HG02943 (cell line): ENCODE data around the gene ALKBH7.
"Not testable (repeated sequence)": the region's sequence is repeated elsewhere in the genome, so short reads cannot be mapped to it uniquely, and the experiment has no call there.

Source experiments
- ATAC-seq: cut with Tn5 transposase; IDR thresholded peaks from one replicate; pipeline ENCODE4 v1.9.1; 2021; ENCODE audit warnings: mild to moderate bottlenecking, low read depth, moderate library complexity; ENCODE audit not compliant: unreplicated experiment

ALKBH7 gene

DNA sequence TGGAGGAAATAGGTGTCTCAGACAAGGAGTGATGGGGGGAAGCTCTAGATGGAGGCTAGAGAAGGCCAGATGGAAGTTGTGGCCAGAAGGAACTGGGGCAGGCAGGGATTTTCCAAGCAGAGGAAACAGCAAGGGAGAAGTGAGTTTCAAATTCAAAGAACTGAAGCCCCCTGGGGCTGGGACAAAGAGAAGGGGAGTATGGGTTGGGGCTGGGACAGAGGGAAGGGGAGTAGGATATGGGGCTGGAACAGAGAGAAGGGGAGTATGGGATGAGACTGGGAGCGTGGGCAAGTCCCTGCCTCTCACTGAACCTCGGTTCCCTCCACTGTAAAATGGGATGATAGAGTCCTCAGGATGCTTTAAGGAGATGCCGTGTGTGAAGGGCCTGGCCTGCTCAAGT is 22.2 kb downstream of the ALKBH7 start:
- ATAC-seq = no peak

DNA sequence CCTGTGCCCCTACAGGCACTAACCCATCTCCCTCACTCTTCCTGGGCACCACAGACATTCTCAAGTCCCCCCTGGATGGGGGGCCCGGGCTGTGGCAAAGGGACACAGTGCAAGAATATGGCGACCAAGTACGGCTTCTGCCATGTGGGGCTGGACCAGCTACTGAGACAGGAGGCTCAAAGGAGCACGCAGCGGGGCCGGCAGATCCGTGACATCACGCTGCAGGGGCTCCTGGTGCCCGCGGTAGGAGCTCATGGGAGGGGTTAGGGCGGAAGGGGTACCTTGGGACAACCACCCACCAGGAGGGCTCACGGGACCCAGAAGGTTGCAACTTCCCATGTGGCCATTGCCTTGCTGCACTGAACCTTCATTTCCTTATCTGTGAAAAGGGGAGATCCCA is 23.7 kb downstream of the ALKBH7 start:
- ATAC-seq = no peak

DNA sequence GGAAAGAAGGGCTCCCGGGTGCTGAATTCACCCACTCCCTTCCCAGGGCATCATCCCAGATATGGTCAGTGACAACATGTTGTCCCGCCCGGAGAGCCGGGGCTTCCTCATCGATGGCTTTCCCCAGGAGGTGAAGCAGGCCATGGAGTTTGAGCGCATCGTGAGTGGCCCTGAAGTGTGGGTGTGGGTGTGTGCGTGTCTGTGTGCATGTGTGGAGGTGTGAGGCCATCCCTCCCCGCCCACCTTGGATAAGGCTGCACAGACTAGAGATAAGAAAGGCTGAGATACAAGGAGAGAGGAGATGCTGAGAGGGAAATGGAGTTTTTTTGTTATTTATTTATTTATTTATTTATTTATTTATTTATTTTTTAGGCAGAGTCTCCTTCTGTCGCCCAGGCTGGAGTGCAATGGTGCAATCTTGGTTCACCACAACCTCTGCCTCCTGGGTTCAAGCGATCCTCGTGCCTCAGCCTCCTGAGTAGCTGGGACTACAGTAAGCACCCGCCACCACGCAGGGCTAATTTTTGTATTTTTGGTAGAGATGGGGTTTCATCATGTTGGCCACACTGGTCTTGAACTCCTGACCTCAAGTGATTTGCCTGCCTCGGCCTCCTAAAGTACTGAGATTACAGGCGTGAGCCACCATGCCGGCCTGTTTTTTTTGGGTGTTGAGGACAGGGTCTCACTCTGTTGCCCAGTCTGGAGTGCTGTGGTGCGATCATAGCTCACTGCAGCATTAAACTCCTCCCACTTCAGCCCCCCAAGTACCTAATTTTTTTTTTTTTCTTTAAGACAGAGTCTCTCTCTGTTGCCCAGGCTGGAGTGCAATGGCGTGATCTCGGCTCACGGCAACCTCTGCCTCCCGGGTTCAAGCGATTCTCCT is 27.7 kb downstream of the ALKBH7 start:
- not testable (repeated sequence) for ATAC-seq

DNA sequence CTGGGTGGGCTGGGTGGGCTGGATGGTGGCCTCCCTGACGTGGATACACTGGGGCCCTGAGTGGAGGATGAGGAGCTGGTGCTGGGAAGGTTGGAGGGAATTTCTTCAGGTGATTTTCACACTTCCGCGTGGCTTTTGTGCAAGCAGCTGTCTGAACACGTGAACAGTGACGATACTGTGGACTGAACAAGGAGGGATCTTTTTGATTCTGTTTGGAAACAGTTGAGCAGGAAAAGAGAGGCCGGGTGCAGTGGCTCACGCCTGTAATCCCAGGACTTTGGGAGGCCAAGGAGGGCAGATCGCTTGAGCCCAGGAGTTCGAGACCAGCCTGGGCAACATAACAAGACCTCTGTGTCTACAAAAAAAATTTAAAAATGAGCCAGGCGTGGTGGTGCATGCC is 29.5 kb downstream of the ALKBH7 start:
- ATAC-seq = no peak

DNA sequence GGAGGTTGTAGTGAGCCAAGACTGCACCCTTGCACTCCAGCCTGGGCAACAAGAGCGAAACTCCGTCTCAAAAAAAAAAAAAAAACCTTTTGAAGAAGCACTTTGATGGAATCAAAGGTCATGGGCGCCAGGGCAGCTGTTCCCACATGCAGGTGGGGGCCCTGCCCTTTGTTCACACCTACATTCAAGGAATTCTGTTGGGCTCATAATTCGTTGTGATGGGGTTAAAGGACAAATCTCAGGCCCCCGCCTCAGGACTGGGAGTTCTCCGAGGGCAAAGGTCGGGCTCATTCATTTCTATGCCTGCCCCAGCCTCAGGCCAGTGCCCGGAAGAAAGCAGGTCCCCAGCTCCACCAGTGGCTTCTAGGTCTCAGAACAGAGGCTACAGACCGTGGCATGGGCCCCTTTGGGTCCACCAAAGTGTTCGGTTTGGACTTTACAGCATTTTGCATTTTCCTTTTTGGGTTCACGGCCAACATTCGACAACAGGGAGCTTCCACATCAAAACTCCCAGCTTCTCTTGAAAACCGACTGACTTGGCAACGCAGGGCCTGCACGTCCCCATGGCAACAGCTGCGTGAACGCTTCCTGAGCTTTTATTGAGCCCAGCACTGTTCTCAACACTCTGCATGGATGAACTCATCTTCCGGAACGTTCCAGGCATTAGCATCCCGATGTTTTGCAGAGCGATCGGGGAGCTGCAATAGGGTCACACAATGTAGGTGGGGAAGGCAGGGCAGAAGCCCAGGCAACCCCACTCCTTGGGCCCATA is 30.4 kb downstream of the ALKBH7 start:
- ATAC-seq = no peak

DNA sequence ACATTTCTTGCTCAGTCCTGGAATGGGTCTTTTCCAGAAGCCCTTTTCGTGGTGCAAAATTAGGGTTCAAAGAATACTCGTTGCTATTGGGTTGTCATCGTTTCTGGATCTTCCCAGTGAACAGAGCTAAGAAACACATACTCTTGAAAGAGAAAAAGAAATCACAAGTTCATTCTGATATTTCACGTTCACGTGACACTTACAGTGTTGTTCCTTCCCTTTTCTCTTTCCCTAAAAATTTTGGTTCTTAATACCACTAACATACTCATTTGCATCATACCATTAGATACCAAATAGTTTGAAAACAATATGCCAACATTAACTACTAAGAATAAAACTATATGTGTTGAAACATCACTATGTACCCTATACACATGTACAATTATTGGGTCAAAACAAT is 33.8 kb downstream of the ALKBH7 start:
- no peak for ATAC-seq

DNA sequence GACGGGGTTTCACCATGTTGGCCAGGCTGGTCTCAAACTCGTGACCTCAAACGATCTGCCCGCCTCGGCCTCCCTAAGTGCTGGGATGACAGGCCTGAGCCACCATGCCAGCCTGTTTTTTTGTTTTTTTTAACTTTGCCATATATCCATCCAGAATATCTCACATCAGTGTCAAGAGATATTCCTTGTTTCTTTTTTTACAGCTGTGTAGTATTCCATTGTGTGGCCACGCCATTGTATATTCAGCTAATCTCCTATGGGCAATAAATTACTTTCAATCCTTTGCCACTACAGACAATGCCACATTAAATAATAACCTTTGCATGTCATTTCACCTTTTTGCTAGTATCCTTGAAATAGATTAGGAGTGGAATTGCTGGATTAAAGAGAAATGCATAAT is 36.8 kb downstream of the ALKBH7 start:
- ATAC-seq = no peak

DNA sequence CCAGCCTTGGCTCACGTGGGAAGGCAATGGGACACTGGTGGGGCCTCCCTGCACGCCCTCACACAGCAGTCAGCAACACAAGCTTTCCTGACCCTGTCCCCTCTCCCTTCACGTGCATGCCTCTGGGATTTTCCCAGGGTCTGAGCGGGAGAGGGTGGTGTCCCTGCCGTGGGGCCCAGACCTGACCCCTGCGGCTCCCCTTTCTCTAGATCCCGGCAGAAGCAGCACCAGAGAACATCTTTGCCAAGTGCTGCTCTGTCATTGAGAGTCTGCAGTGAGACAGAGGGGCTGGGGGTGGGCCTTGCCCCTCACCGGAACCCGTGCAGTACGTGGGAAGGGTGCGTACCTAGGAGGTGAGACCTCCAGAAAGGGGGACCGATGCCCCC is 39.5 kb downstream of the ALKBH7 start:
- ATAC-seq = no peak

DNA sequence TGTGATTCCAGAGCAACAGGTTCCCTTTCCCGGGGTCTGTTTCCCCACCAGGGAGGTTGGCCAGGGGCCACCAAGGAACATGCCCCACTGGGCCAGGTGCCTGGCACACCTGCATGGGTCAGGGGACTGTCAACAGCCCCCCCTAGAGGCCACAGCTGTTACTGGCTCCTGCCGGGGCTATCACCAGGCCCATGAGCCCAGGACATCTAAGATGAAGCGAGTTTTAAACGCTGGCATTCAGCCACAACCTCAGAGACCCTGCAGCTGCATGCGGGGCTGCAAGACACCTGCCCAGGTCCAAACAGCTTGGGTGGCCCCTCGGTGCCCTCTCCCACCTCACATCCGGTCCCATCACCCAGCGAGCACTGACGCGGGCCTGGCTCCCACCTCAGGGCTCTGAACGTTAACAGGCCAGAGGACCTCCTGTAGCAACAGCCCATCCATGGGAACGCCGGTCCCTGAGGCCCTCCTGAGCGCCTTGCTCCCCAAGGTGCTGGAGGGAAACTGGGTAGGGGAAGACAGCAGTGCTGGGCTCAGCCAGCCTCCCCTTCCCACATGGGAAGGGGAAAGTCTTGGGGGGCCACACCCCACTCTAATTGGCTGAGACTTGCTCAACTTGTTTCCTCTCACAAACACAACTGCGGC is 40.0 kb downstream of the ALKBH7 start:
- ATAC-seq = no peak

DNA sequence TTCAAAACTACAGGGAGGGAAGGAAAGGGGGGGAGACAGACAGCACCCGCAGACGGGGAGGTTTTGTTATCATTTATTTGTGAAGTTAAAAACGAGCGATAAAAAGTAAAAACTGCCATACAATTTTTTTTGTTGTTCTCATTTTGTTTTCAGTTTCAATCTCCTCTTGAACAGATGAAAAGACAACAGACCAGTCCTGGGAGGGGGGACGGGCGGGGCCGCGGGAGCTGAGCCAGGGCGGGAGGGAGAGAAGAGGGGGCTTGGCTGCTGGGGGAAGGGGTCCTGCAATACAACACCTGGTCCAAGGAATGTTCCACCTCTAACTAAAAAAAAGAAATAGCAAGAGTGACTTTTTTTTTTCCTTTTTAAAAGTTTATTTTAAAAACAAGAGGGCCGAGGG is 40.7 kb downstream of the ALKBH7 start:
- ATAC-seq = no peak

DNA sequence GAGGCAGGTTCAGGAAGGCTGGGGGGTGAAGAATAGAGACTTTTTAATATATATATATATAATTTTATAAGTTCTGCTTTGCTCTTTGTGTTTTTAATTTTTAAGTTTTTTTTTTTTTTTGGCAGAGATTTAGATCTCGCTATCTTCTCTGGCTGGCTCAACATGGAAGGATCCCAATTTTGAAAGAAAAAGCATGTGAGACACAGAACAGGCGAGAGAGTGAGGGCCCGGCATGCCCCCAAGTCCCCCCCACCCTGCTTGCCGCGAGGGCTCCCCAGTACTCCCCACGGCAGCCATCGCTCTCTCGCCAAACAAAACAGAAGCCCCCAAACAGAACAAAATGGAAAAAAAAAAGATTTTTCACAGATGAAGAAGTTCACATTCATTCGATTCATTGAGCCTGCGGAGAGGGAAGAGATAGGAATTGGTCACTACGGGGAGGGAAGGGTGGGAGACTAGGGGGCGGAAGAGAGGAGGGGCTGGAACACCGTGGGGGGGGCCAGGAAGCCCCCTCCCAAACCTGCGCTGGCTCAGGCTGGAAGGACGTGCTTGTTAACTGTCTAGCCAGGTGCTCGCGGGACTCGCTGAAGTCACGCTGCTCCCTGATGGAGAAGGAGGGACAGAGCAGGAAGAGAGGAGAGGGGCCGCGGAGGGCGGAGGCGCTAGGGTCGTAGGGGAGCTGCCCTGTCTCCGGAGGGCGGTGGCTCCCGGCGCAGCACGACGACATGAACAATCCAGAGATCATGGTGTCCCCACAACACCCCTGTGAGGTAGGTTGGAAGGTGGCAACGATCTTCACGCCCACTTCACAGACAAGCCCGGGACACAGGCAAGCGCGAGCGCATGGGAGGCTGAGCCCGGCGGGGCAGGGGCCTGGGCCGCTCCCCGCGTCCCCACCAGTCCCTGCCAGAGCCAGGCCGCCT is 41.4 kb downstream of the ALKBH7 start:
- no peak for ATAC-seq

DNA sequence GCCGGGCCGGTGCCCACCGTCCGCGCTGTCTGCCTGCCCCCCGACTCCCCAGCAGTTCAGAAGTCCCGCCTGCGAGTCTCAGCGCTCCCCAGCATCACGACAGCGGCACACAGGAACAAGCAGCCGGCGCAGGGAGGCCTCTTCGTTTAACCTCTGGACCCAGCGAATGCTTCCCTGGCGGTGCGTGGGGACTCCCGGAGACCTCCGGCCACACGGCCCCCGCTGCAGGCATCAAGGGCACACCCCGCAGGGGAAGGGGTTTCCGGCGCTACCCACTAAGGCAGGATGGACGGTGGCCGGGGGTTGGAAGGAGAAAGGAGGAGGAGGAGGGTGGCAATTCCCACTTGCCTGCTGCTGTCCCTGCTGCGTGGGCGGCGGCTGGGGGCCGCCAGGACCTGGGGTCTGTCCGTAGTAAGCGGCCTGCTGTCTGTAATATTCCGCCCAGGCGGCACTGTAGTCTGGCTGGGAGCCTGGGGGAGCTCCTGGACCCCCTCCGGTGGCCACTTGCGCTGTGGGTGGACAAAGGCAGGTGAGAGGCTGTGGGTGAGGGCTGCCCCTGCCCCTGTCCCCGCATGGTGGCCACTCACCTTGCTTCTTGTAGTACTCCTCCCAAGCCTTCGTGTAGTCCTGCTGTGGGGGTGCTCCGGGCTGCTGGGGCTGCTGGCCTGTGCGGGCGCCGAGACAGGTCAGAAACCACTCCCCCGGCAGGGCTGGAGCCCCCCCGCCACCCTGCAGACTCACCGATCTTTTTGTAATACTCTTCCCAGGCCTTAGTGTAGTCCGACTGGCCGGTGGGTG is 42.4 kb downstream of the ALKBH7 start:
- no peak for ATAC-seq

DNA sequence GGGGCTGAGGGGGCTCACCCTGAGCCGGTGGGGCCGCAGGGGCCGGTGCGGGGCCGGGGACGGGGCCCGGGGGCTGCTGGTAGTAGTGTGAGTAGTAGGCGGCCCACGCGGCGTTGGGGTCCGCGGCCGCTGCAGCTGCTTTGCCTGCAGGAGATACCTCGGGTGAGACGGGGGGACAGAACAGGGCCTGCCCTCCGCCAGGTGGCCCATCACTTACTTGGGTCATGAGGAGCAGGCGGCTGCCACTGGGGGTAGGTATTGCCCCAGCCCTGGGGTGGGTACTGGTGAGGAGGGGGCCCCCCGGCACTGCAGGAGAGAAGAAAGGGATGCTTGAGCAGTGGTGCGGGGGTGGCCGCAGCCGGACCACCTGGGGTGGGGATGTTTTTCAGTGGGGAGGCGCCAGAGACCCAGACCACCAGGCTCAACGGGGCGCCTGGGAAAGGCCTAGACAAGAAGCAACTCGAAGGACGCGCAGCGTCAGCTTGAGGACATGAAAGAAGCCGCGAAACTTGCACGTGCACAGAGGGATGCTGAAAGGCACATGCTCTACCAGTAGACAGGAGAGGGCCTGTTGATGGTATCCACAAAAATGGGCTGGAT is 43.1 kb downstream of the ALKBH7 start:
- ATAC-seq = no peak

DNA sequence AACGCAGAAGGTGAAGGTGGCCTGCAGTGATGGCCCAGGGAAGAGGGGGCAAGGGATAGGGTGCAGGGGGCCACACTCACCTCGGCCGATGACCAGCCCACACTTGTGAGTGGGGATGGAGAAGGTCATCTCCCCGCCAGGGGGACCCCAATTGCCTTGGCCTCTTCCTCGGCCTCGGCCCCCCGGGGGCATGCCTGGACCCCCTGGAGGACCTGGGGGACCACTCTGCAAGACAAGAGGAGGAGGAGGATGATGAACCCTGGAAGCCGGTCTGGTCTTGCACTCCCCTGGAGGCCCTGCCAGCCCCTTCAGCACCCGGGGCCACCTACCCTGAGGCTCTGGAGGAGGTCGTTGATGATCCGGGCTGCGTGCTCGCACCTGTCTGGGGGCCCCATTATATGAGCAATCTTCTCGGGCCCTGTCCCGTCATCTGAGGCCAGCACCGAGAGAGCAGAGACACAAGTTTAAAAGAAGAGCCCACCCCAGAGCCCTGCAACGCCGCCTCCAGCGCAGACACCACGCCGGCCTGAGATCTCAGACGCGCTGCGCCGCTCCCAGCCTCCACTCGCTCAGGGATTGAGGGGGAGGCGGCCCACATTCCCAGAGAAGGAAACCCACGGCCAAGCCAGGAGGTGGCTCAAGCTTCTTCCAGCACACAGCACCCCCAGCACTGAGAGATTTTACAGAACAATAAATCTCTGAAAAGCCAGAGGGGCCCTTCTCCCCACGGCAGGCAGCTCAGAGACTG is 44.2 kb downstream of the ALKBH7 start:
- no peak for ATAC-seq

DNA sequence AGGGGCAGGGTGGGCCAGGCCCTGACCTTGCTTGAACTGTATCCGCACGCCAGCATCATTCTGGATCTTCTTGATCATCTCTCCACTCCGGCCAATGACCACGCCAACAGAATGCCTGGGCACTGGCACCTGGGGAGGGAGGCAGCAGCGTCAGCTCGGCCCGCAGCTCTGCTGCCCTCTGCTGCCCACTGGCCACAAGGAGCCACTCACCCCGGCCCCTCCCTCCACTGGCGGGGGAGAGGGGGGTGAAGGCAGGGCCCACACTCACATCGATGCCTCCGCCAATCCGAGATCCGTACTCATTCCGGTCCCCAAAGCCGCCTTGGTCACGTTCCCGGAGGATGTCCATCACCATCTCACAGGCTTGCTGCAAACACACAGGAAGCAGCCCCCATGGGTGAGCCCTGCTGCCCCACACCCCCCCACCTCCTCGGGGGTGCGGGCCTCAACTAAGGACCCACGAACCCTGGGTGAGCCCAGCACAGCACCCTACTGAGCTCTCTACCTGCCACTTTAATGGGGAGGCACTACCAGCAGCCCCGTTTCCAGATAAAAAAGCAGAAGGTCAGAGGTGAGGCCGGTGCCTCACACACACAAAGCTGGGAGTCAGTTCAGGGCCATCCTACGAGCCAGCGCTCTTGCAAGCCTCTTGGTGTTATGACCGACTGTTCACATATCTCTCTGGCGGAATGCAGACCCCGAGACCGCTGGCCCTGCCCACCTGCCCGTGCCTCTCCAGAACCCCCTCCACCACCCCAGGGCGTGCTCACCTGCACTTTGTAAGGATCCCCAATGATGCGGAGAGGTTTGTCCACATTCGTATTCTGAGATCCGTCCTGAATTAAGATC is 45.3 kb downstream of the ALKBH7 start:
- ATAC-seq = no peak

DNA sequence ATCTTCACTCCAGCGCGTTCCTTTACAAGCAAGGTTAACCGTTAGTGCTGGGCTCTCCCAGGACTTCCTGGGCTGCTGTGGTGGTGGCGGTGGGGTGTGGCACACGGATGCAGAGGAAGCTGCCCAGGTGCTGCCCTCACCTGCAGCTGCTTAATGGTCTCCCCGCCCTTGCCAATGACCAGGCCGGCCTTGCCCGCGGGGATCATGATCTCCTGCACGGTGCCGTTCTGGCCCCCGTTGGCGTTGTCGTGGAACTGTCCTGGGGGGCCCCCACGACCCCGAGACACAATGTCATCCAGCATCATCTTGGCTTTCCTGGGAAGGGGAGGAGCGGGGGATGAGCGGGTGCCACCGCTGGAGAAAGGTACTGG is 46.0 kb downstream of the ALKBH7 start:
- no peak for ATAC-seq
